Measurements from ENCODE around the gene TSPAN14.

DNA sequence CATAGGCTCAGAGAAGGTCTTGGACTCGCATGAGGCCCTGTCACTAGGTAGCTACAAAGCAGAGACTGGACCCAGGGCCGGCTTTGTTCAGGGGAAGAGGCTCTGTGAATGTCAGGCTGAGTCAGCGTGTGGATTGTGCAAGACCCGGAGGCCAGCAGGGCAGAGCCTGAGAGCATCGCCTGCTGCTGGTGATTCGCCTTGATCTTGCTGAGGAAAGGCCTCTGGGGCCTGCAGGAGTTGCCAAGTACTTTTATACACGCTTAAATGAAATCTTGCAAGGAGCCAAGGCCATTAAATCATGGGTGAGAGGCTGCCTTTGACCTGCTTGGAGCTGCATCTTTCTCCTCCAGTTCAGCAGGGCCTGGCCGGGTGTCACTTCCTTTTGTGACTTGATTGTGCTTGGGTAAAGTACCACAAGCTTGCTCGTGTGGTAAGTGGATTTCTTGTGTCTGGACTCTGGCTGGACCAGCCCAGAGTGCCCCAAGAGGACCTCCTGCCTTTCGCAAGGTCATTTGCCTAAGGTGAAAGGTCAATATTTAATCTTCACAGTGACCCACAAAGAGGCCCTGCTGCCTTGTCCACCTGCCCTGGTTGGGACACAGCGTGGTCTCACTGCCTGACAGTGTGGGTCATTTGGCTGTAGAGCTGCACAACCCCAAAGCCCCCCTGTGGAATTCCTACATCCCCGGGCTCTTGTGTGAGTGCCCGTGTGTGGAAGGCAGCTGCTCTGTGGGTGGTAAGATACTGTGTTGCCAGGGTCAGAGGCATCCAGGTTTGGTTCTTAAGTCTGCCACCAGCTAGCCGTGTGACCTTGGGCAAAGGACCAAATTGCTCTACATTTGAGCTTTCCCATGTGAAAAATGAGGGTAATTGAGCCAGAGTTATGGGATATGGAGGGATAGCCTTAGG lies 45.0 kb downstream of the TSPAN14 start:
- TF ChIP-seq RBAK (CRISPR knock-in tag; IDR thresholded peaks at IDR 0.05) (no peak), ATF7 (IDR thresholded peaks at IDR 0.05) (no peak), ATF7 (CRISPR knock-in tag; IDR thresholded peaks at IDR 0.05) (no peak), MED8 (CRISPR knock-in tag; IDR thresholded peaks at IDR 0.05; ENCODE audit: insufficient replicate concordance) (peak; percentile 51), HMG20B (CRISPR knock-in tag; conservative IDR thresholded peaks at IDR 0.05) (no peak; the same call in 1 of the 2 replicates), MAZ (IDR thresholded peaks at IDR 0.05; ENCODE audit: borderline replicate concordance, low read depth, low read length) (0 out of 2 replicates have a peak, but pooled peaks have one; percentile 15), MAZ (CRISPR knock-in tag; IDR thresholded peaks at IDR 0.05; ENCODE audit: low read depth) (peak; percentile 45; the same call in 1 of the 2 replicates), EZH2 (conservative IDR thresholded peaks at IDR 0.05; ENCODE audit: low read depth, low read length) (no peak), ZNF616 (CRISPR knock-in tag; IDR thresholded peaks at IDR 0.05; ENCODE audit: low read depth) (no peak)
